Ectodermal cell (in vitro differentiated cells): ENCODE results near the gene RSPH4A.
A peak's percentile ranks its signal among the peaks of the same experiment; 100 is the strongest.
"Not testable (repeated sequence)": the region's sequence is repeated elsewhere in the genome, so short reads cannot be mapped to it uniquely, and the experiment has no call there.

ENCODE experiments used
- H3K27ac ChIP-seq: 2 replicates; pipeline ENCODE4 v1.7.0; 2013; ENCODE audit warnings: mild to moderate bottlenecking, low read depth, low read length; ENCODE audit not compliant: insufficient read depth, poor library complexity, severe bottlenecking
- H3K27me3 ChIP-seq: 2 replicates; pipeline ENCODE4 v1.7.0; 2013; ENCODE audit warnings: mild to moderate bottlenecking, low read length; ENCODE audit not compliant: insufficient read depth, control insufficient read depth, poor library complexity, severe bottlenecking
- H3K36me3 ChIP-seq: one replicate; pipeline ENCODE4 v1.7.0; 2013; ENCODE audit warnings: low read length; ENCODE audit not compliant: control insufficient read depth, insufficient read depth
- H3K4me1 ChIP-seq: one replicate; pipeline ENCODE4 v1.7.0; 2013; ENCODE audit warnings: low read length; ENCODE audit not compliant: control insufficient read depth, insufficient read depth
- H3K4me3 ChIP-seq: 2 replicates; pipeline ENCODE4 v1.7.0; 2013; ENCODE audit warnings: low read depth, low read length, control low read depth; ENCODE audit not compliant: insufficient read depth
- H3K9me3 ChIP-seq: 2 replicates; pipeline ENCODE4 v1.7.0; 2013; ENCODE audit warnings: mild to moderate bottlenecking, low read length, moderate library complexity; ENCODE audit not compliant: control insufficient read depth
- WGBS, 2 experiments: methylation state at CpG; one replicate each; pipeline ENCODE4 v1.1.7; 2013; ENCODE audit warnings: missing lambda C conversion rate in 2 of 2; 5-methylcytosine and 5-hydroxymethylcytosine counted together

RSPH4A gene

DNA sequence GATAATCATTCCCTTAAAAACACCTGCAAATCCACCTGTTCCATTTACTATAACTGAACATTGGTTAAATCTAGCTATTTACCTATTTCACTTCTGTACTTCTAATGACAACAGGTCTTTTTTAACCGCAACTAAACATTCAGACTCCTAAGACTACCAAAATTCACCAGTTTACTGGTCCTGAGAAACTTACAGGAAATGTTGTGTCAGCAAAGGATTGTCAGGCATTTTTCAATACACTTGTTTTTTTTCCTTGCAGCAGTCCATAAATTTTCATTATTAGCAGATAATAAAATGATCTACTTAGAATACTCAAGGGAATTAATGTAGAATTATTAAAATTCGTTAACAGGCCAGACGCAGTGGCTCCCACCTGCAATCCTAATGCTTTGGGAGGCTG lies 47.0 kb downstream of the RSPH4A start:
- no peaks in the 10 kb centered on the region for H3K36me3 ChIP-seq
- 83 to 91% methylated on average over 3 of the region's 3 CpGs for WGBS, 2 experiments
- H3K9me3 ChIP-seq, result no peaks in the 10 kb centered on the region

DNA sequence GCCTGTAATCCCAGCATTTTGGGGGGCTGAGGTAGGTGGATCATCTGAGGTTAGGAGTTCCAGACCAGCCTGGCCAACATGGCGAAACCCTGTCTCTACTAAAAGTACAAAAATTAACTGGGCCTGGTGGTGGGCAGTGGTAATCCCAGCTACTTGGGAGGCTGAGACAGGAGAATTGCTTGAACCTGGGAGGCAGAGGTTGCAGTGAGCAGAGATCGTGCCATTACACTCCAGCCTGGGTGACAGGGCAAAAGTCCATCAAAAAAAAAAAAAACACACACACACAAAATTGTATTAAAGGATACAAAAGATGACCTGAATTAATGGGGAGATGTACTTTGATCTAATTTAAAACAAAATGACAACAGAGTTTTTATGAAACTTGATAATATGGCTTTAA lies 47.9 kb downstream of the RSPH4A start:
- not testable (repeated sequence) for H3K27me3 ChIP-seq, H3K9me3 ChIP-seq, H3K4me1 ChIP-seq, H3K4me3 ChIP-seq, H3K27ac ChIP-seq, H3K36me3 ChIP-seq
- 88 to 93% methylated on average over 1 to 2 of the region's 2 CpGs for WGBS, 2 experiments

More for the DNA sequence above, 47.0 kb downstream of the RSPH4A start:
- Histone ChIP-seq H3K27me3 (no peaks in the 10 kb centered on the region), H3K4me3 (no peak overlapping the region), H3K4me1 (no peaks in the 10 kb centered on the region), H3K27ac (no peak overlapping the region)

DNA sequence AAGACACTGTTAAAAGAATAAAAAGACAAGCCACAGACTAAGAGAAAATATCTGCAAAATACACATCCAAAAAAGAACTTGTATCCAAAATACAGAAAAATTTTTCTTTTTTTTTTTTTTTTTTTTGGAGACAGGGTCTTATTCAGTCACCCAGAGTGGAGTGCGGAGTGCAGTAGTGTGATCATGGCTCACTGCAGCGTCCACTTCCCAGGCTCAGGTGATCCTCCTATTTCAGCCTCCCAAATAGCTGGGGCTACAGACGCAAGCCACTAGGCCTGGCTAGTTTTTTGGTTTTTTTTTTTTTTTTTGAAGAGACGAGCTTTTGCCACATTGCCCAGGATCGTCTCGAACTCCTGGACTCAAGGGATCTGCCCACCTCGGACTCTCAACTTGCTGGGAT lies 49.2 kb downstream of the RSPH4A start:
- 86 to 92% methylated on average over 7 of the region's 7 CpGs for WGBS, 2 experiments
- Histone ChIP-seq H3K27me3 (no peaks in the 10 kb centered on the region), H3K9me3 (no peaks in the 10 kb centered on the region), H3K4me1 (no peaks in the 10 kb centered on the region), H3K27ac (no peak overlapping the region), H3K4me3 (no peak overlapping the region), H3K36me3 (no peaks in the 10 kb centered on the region)

DNA sequence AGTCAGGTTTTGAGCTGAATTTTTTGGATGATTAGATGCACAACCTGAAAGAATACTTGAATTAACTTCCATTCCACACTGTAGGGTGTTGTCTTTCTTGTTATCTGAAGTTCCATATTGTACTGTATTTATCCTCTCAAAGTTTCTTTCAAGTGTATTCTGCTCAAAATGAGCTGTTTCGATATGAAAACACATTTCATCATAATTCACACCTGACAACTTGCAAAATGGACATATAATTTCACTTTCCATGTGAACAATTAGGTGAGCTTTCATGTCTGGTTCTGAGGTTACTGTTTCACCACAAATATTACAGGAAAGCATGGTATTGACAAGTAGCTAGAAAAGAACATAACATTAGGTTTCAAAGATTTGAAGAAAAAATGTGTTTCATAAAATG lies 50.6 kb downstream of the RSPH4A start:
- 88 to 89% methylated on average over 1 of the region's 1 CpG for WGBS, 2 experiments

DNA sequence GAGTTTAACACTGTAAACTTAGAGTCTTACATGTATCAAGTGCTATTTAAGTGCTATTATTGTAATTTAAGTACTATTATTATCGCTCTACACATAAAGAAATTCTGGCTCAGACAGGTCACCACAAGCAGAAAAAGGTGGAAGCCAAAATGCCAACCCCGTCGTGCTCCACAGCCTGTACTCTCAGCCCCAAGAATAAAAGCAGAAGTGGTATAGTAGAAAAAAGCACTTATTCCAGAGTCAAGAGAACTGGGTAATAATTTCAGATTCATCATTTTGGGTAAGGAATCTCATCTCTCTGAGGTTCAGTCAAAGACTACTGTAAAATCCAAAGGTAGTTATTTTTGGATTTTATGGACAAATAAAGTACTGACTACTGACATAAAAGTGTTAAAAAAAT lies 51.3 kb downstream of the RSPH4A start:
- Histone ChIP-seq H3K27me3 (no peaks in the 10 kb centered on the region), H3K36me3 (no peaks in the 10 kb centered on the region), H3K9me3 (no peaks in the 10 kb centered on the region), H3K4me3 (peak overlapping the region; percentile 92), H3K27ac (no peak overlapping the region), H3K4me1 (no peaks in the 10 kb centered on the region)
- 39 to 49% methylated on average over 3 of the region's 3 CpGs for WGBS, 2 experiments

More for the DNA sequence above, 50.6 kb downstream of the RSPH4A start:
- Histone ChIP-seq H3K27ac (no peak overlapping the region), H3K4me1 (no peaks in the 10 kb centered on the region), H3K36me3 (no peaks in the 10 kb centered on the region), H3K4me3 (no peak overlapping the region), H3K27me3 (no peaks in the 10 kb centered on the region), H3K9me3 (no peaks in the 10 kb centered on the region)

DNA sequence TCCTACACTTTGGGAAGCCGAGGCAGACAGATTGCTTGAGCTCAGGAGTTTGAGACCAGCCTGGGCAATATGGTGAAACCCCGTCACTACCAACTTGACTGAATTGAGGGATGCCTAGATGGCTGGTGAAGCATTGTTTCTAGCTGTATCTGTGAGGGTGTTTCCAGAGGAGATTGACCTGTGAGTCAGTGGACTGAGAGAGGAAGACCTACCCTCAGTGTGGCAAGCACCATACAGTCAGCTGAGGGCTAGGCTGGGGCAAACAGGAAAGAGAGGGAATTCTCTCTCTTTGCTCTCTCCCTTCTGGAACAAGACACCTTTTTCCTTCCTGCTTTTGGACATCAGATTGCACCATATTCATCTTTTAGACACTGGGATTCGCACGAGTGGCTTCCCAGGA lies 56.0 kb downstream of the RSPH4A start:
- H3K27me3 ChIP-seq, result no peaks in the 10 kb centered on the region
- H3K27ac ChIP-seq, result no peak overlapping the region
- H3K36me3 ChIP-seq, result no peaks in the 10 kb centered on the region
- H3K4me3 ChIP-seq, result no peak overlapping the region
- 92 to 93% methylated on average over 4 of the region's 4 CpGs for WGBS, 2 experiments
- H3K4me1 ChIP-seq, result no peaks in the 10 kb centered on the region
- no peaks in the 10 kb centered on the region for H3K9me3 ChIP-seq

DNA sequence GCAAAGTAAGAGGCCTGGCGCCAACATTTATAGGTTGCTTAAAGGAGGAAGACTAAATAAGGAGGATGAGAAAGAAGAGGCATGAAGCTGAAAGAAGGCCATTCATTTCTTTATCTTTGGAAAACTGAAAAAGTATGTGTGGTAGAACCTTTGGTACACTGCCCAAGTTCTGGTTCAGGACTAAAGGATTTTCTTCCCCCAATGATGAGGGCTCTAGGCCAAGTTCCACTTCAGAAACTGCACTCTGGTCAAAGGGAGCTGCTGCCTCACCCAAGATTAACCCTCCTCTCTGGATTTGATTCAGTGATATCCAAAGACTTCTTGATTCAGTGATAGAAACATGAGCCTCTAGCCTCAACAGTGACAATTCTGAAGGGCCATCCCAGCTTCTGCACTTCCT lies 59.7 kb downstream of the RSPH4A start:
- Histone ChIP-seq H3K36me3 (no peaks in the 10 kb centered on the region), H3K27ac (no peak overlapping the region), H3K4me3 (no peak overlapping the region), H3K4me1 (no peaks in the 10 kb centered on the region), H3K9me3 (no peaks in the 10 kb centered on the region), H3K27me3 (no peaks in the 10 kb centered on the region)
- WGBS, 2 experiments, result 90 to 96% methylated on average over 1 of the region's 1 CpG

DNA sequence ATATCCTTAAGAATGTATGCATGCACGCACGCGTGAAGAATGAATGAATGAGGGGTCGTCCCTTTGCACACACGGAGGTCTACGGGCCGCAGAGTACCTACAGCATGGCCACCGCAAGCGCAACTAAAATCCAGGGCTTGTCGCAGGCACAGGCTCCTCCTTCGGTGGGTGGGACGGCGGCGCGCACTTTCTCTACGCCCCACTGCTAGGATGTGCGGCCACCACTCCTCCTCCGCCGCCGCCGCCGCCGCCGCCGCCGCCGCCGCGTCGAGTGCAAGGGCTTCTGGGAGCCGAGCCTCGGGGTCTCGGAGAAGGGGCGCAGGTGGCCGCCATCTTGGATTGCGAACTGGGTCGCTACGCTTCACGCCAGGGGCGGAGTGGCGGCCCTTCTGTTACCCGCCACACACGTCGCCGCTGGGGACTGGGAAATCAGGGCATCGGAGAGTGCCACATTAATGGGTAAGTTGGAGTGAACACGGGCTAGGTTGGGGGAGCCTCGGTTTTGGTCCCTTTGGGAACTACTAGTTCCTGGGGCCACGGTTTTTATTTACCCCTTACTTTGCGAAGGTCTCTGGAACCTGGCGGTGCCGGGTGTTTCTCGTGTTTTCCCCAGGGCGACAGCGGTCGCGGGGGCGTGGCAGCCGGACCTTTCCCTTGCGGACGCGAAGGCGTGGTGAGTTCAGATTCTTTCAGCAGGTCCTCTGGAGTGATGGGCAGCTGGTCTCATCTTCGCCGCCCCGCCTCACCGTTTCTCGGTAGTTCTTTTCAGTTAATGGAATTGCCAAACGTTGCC lies 64.8 kb downstream of the RSPH4A start, which contains the start of gene KPNA5:
TSS of gene KPNA5 (plus strand) at position 332 of the 793 bp plus-strand sequence. CDS start at position 456, 124 bp downstream.
- Histone ChIP-seq H3K9me3 (no peaks in the 10 kb centered on the region), H3K27me3 (no peaks in the 10 kb centered on the region), H3K27ac (peak within 1 kb of the TSS; percentile 95), H3K4me1 (peaks cover 2% of the 10 kb centered on the region), H3K36me3 (no peaks in the 10 kb centered on the region), H3K4me3 (peak within 1 kb of the TSS; percentile 92)
- 0% methylated on average over 69 of the region's 69 CpGs for WGBS, 2 experiments

DNA sequence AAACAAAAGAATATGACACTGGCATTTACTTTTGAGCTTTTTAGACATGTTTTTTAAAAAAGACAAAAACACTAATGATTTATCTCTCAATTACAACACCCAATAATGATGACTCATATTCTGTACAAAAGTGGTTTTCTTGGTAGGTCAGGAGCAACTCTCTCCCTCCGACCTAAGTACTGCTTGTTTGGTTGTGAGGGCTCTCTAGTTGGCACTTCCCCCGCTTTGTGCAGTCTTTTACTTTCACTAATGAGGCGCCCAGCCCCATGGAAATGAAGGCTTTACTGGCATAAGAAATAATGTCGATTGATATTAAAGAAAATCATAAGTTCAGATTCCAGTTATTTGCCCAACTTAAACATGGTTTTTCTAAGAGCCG lies 66.0 kb downstream of the RSPH4A start:
- Histone ChIP-seq H3K4me3 (peak overlapping the region; percentile 92), H3K27me3 (no peaks in the 10 kb centered on the region), H3K27ac (no peak overlapping the region), H3K4me1 (peaks cover 2% of the 10 kb centered on the region), H3K9me3 (no peaks in the 10 kb centered on the region), H3K36me3 (no peaks in the 10 kb centered on the region)
- 73 to 92% methylated on average over 2 to 4 of the region's 5 CpGs for WGBS, 2 experiments
